Adrenal gland (tissue), 5 donors: ENCODE measurements around the gene CLK2.

Source experiments
- CTCF ChIP-seq, 6 experiments: fragments of 450-650 bp in 4 of 6; fragments of 200-600 bp in 2 of 6; sonication (generic) in 1 of 6; IDR thresholded peaks; 1 replicate in 5 of 6; 2 replicates in 1 of 6; pipeline versions ENCODE4 v1.5.1 to v1.8.0; 2016 to 2021; ENCODE audit warnings: antibody characterized with exemption in 6 of 6, mild to moderate bottlenecking in 2 of 6, moderate library complexity in 1 of 6
- POLR2A ChIP-seq, 2 donors: fragments of 450-650 bp; IDR thresholded peaks; one replicate each; pipeline ENCODE4 v1.6.1; 2017; ENCODE audit warnings: antibody characterized with exemption in 2 of 2, mild to moderate bottlenecking in 2 of 2, moderate library complexity in 1 of 2
- donor health status: DM: no; HTN: no; CAD: no.

GRCh38 chr1:155250246-155250632 is 23.1 kb downstream of the CLK2 start:
- TF ChIP-seq POLR2A (IDR thresholded peaks at IDR 0.05) (no peak), CTCF (IDR thresholded peaks at IDR 0.05) (no peak)
